ENCODE data around the gene DUOX1.

- TF ChIP-seq EP300 (IDR thresholded peaks at IDR 0.05; ENCODE audit: low read depth) (no peak), CTCF (IDR thresholded peaks at IDR 0.05) (no peak), POLR2A (IDR thresholded peaks at IDR 0.05) (no peak)
Observed at GRCh38 chr15:45181491-45182285, 51.9 kb downstream of the DUOX1 start.
